NOMO-1 (cell line): ENCODE results near the gene INTS1.
A peak's percentile ranks its signal among the peaks of the same experiment; 100 is the strongest.

Source experiments
- DNase-seq, 2 experiments: peaks; one replicate each; lab custom pipeline; 2025; ENCODE audit not compliant: unreplicated experiment in 2 of 2; lab: John Stamatoyannopoulos, UW

The INTS1 gene

GRCh38 chr7:1437155-1437880 is 66.9 kb downstream of the INTS1 start:
- no peak for DNase-seq

GRCh38 chr7:1436608-1437007 is 67.6 kb downstream of the INTS1 start:
- no peak for DNase-seq

GRCh38 chr7:1434891-1435670 is 69.1 kb downstream of the INTS1 start:
- DNase-seq = no peak

- DNase-seq = no peak
Observed at GRCh38 chr7:1434165-1434718, 69.9 kb downstream of the INTS1 start.

- DNase-seq = no peak
Observed at GRCh38 chr7:1433128-1433920, 70.9 kb downstream of the INTS1 start.

DNA sequence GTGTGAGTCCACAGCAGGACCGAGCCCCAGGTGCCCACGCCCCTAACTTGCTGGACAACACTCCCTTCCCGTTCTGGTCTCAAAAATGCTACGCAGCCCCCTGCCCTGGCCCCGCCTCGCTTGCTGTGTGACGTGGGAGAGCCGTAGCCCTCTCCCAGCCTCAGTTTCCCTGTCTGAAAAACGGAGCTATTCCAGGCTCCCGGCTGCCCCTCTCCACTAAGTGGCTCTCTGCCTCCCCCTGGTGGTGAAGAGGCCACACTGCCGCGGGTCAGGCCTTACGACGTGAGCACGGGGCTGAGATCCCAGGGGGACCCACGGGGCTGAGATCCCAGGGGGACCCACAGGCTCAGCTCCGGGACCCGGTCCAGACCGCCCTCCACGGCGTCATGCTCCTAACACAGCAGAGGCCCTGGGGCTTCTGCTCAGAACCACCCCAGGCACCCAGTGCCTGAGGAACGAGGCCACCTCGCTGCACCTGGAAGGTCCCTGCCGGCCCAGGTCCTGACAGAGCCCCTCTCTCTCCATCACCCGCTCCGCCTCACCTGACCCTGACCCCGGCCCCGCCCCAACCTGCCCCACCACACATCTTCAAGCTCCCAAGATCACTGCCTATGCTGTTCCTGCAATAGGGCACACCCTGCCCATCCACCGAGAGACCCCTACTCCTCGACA is 71.6 kb downstream of the INTS1 start:
- DNase-seq = peak; percentile 7 to 26

DNA sequence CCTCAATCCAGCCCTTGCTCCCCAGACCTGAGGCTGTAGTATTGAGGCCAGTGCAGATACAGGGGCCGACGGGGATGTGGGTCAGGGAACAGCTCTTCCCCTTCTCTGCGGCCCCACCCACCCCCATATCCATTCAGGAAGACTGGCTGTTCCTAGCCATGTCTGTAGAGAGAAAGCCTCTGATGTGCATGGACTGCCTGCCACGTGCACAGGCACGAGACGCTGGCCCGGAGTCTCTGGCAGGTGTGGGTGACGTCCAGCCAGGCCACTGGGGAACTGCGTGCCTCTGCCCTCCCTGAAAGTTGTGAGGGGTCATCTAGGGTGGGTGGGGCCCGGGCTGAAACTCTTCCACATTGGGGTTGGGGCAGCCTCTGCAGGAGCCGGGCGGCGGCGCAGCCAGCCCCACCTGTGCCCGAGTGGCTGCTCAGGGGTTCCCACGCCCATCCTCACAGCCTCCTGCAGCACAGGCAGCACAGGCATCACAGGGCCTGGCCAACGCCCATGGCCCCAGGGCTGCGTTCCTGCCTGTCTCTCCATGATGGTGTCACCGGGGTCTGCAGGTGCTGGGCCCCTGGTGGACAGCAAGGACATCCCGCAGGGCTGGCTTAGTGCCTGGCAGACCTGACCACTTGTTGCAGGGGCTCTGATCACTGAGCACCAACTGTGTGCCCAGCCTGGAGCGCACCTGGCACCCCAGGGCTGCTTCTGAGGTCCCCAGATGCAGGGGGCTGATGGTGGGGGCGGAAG is 72.4 kb downstream of the INTS1 start:
- no peak for DNase-seq

DNA sequence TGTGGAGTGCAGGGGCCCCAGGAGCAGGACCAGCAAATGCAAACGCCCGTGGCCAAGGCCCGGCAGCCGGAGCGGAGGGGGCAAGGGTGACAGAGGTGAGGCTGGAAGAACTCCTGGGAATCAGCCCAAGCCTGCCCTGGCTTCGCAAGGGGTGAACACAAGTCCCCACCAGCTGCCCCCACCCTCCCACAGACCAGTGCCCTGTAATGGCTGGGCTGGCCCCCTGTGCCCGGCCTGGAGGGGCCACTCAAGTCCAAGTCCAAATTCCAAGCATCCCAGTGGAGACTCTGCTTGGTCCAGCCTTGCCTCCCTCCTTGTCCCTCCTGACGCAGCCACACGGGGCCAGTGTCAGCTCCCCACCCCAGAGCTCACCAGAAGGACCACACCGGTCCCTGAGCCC is 73.0 kb downstream of the INTS1 start:
- DNase-seq = no peak

DNA sequence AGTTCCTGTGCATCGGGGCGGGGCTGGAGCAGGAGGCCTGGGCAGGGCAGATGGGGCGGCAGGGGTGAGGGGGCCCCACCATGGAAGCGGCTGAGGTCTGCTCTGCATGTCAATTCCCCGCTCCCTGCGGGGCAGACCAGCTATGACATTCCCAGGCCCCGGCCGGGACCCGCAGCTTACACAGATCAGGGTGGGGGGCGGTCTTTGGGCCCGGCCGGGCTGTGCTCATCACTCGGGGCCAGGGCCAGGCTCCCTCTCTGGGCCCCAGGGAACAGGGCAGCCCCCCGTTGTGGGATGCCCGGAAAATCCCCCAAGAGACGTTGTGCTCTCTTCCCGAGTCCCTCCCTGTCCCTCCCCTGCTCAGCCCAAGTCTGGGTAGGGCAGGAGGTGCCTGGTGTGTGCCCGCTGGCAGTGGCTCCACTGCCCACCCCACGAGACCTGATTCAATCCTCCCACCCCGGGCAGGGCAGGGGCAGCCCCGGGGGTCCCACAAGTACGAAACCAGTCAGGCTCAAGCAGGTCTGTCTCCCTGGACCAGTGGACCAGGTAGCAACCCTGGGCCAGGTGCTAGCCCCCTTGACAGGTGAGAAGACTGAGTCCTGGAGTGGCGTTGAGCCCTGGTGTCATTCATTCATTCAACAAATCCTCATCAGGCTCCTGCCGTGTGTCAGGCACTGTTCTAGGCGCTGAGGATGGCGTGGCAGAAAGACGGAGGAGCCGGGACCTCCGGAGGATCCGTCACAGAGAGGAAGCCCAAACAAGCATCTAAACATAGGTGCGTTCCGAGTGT is 73.9 kb downstream of the INTS1 start:
- DNase-seq = no peak

DNA sequence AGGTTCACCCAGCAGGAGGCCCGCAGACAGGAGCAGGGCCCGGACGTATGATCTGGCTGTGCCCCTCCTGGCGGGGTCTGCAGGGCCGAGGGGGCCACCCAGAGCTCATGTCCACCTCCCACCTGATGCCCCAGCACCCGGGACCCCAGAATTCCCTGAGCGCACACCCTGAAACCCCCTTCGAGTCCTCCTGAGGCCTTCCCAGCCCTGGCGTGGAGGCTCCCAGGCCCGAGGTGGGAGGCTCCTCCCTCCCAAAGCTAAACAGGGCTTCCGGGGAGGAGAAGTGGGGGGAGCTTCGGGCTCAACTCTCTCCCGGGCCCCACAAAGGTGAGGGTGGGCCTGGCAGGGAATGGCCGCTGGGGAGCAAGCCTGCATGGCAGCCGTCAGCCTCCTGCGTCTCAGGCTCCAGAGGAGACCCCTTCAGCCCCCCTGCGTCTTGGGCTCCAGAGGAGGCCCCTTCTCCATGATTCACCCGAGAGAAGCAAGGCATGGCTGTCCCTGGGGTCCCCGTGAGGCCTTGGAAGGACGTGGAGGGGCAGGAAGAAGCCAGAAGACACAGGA is 75.2 kb downstream of the INTS1 start:
- no peak for DNase-seq

DNA sequence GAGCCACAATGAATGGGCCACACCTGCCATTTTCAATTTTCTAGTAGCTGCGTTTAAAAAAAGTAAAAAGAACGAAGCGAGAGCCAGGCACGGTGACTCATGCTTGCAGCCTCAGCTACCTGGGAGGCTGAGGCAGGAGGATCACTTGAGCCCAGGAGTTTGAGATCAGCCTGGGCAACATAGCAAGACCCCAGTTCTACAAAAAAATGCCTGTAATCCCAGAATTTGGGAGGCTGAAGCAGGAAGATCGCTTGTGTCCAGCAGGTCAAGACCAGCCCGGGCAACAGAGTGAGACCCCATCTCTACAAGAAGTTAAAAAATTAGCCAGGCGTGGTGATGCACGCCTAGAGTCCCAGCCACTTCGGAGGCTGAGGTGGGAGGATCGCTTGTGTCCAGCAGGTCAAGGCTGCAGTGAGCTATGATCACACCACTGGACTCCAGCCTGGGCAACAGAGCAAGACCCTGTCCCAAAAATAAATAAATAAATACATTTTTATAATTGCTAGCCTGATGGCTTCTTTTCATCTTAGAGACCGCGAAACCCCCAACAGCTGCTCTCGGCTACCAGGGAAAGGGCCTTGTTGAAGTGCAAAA is 77.0 kb downstream of the INTS1 start:
- DNase-seq = no peak

GRCh38 chr7:1426474-1426873 is 77.7 kb downstream of the INTS1 start:
- no peak for DNase-seq

DNA sequence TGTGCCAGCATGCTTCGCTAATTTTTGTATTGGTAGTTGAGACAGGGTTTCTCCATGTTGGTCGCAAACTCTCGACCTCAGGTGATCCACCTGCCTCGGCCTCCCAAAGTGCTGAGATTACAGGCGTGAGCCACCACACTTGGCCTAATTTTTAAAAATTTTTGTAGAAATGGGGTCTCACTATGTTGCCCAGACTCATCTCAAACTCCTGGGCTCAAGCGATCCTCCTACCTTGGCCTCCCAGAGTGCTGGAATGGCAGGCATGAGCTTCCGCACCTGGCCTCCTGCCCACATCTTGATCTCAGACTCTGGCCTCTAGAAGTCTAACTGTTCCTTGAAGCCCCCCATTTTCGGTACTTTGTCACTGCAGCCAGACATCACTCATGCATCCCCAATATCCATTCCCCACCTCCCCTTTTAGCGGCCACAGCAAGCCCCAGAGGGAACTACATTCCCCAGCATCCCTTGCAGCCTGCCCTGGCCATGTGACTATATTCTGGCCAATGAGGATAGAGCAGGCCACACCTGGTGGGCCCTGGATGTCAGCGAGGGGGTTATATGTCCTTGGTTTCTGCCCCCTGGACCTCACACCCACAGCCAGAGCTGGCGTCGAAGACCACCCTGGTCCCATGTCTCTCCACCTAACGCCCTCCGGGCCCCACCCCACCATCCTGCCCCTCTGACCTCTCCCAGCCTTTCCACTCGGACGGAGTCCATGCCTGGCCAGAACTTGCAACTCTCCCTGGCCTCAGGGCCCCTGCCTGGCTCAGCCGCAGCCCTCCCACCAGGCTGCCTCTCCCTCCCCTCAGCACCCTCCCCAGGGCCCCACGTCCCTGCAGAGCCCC is 78.7 kb downstream of the INTS1 start:
- DNase-seq = no peak

DNA sequence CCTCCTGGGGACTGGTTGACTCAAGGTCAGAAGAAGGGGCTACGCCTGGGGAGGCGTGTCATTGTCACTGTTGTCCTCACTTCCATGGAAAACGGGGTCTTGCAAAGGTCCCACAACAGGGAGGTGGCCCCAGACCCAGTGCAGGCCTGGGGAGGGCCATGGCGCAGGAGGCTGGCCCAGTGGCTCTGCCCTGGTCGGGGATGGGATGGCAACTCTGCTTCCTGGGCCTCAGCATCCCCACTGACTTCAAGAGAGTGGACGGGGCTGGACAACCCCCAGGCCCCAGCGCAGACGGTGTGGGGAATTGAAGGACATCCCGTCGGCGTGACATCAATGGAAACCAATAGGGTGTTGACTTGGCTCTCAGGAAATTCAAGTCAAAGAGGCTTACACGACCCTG is 80.1 kb downstream of the INTS1 start:
- DNase-seq = no peak

DNA sequence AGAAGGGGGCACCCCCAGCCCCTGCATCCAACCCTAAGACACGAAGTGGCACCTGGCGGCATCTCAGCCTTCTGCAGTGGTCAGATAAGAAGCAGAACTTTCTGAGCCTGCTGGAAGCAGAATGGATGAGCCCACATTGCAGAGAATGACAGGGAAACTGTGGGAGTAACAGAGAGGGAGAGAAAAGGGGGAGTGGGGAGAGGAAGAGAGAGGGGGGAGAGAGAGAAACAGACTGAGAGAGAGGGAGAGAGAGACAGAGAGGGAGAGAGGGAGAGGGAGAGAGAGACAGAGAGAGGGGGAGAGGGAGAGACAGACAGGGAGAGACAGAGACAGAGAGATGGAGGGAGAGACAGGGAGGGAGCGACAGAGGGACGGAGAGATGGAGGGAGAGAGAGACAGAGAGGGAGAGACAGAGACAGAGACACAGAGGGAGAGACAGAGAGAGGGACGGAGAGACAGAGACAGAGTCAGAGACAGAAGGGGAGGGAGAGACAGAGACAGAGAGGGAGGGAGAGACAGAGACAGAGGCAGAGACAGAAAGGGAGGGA is 80.9 kb downstream of the INTS1 start:
- DNase-seq = no peak

DNA sequence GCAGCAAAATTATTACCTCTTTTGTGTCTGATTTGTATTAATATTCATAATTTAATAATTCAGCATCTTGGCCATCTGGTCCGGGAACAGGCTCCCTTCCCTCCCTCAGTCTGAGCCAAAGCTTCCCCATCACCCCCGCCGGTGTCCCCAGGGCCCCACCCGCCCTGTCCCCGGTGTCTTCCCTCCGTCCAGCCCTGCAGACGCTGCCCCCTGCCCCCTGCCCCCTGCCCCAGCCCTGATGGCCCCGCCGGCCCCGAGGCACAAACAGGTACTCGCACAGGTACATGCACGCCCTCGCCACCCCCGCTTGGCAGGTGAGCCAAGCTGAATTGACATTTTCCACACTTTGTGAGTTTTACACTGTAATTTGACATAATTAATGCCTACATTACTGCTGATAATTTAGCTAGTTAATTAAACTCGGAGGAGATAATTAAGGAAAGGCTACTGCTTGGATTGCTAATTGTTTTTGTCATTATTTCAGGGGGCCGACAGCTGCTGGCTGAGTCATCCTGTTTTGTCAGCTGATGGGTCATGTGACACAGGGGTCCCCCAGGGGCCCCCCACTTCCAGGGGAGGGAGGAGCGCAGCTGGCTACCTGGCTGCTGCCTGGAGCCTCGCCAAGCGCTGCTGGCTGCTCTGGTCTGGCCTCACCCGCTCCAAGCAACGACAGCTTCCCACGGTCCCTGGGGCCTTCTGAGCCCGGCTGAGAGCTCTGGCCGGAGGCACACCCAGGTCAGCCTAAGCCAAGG is 81.5 kb downstream of the INTS1 start:
- no peak for DNase-seq

GRCh38 chr7:1421946-1422345 is 82.2 kb downstream of the INTS1 start:
- no peak for DNase-seq
